NOMO-1 (cell line): ENCODE data around the gene ELMO1.

Source experiments
- DNase-seq, 2 experiments: peaks; one replicate each; lab custom pipeline; 2025; ENCODE audit not compliant: unreplicated experiment in 2 of 2; lab: John Stamatoyannopoulos, UW

Gene ELMO1

DNA sequence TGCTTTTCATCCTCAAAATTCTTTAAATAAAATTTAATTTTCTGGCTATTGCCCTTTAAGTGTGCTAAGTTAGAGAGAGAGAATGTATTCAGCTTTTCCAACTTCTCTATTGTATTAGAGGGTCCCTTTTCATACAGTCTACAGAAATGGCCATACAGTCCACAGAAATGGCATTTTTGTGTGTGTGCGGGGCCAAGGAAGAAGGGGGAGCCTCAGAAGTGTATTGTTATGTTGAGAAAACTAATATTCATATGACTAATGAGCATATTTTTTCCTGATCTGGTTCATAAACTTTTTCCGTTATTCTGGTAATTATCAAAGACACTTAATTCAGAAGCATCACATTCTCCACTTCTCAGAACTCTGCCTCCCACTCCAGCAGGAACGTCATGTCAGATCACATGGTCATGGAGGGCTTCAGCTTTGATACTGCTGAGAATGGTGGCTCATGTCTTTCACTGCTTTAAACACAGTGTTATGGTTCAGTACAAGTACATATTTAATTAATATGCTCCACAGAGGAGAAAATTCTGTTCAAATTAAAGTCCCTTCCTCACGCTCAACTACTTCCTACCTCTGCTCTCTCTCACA, 37.1 kb downstream of the ELMO1 start:
- no peak for DNase-seq

DNA sequence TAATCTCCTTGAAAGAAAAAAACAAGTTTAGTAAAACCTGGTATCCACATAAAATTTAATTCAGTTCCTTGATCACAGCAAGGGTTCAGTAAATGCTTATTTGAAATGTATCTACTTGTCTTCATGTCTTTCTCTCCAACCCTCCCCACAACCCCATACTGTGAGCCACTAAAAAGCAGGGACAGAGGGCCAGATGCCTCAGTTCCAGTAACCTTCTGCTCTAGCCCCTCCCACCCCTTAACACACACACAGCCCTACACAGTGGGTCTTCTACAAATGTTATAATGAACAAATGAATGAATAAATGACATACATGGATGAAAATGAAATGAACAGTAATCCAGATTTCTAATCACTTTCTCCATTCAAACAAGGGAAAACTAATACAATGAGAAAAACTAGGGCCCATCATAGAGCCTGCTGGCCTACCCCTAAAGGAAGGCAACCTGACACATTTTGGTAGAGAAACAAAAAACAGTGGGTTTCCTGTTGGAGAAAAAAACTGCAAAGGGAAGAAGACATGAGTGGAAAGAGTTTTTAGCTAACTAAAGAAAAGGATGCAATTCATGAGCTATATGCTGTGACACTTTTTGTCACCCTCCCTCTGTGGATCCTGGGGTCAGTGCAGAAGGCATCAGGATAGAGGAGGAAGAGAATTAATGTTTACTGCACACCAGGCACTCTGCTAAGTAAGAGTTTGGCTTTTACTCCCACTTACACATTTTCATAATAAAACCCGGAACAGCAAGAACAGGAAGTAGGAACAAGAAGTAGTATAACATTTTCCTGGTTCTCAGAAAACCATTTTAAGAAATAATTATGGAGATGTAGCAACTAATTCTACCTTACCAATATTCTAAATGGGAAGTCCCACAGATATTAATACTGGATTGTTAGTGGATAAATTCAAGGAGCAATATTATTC, 38.1 kb downstream of the ELMO1 start:
- DNase-seq: peak; percentile 43 to 56

DNA sequence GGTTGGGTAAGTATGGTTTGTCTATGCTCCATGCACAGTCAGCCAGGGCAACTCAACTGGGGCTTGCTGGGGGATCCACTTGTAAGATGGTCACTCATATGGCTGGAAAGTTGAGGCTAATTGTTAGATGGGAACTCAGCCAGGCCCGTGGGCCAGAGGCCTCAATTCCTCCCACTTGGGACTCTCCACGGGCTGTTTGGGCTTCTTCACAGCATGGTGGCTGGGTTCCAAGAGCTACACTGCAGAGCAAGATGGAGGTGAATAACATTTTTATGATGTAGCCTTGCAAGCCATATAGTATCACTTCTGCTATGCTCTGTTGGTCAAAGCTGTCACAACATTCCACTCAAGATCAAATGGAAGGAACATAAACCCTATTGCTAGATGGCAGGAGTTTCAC, 39.2 kb downstream of the ELMO1 start:
- DNase-seq: peak in 1 of 2 experiments; percentile 37

DNA sequence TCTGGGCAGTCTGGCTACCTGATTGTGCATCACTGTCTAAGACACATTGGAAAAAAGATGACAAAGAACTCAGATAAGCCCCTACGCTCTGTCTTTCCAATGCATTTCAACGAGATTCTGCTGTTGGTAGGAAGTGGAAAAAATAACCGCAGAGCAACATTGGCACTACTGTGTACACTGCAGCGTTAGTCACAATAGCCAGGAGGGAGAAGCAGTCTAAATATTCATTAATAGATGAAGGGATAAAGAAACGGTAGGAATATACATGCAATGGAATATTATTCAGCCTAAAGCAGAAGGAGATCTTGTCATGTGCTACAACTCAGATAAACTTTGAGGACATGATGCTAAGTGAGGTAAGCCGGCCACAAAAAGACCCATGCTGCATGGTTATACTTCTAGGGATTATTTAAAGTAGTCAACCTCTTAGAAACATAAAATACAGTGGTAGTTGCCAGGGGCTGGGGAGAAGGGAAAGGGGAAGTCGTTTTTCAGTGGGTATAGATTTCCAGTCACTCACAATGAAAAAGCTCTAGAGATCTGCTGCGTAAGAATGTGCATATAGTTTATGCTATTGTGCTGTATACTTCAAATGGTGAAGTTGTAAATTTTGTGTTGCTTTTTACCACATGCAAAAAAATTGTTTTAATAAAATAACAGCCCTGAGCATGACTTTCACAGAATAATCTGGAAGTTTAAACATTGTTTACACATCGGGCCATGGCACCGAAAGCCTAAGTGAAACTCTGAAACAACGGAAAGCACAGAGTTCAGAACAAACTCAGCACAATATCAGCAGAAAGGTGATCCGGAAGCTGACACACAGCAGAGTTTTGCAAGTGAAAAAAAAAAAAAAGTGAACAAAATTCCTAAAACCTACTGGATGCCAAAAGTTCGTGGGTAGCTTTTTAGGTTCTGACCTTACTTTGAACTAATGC, 40.1 kb downstream of the ELMO1 start:
- peak; percentile 50 to 79 for DNase-seq

DNA sequence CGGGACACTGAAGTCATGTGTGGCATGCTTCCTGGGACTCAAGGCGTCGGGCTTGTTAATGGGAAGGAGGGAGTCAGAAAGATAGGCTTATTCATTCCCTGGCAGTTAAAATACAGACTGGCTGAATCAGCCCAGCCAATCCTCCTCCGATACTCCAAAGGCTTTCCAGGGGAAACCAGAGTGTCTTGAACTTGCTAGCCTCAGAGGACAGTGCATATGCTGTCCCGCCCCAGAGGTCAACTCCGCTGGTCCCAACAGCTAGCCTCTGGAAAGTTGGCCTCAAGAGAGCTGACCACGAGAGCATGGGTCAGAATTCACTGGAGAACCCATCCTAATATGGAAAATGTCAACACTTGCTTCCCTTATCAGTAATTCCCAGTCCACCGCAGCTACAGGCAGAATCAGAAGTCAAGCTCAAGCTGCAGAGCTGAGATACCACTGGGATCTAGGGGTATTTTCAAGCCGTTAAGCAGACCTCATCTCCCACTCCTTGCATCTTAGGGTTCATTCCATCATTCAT, 43.0 kb downstream of the ELMO1 start:
- no peak for DNase-seq

DNA sequence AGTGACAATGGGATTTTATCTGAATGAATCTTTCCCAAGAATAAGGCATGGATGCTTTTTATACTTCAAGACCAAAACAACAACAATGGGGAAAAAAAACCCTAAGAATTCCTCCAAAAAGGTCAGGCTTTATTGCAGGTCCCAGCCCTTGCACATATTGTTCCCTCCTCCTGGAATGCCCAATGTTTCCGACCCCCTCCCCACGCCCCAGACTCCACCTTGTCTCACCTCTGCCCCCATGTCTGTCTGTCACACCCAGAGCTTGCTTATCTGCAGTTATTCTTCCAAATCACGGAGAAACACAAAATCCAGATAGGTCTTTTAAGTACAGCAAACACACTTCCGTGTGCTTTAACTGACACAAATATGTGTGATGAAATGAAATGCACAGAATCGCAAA, 43.5 kb downstream of the ELMO1 start:
- no peak for DNase-seq

DNA sequence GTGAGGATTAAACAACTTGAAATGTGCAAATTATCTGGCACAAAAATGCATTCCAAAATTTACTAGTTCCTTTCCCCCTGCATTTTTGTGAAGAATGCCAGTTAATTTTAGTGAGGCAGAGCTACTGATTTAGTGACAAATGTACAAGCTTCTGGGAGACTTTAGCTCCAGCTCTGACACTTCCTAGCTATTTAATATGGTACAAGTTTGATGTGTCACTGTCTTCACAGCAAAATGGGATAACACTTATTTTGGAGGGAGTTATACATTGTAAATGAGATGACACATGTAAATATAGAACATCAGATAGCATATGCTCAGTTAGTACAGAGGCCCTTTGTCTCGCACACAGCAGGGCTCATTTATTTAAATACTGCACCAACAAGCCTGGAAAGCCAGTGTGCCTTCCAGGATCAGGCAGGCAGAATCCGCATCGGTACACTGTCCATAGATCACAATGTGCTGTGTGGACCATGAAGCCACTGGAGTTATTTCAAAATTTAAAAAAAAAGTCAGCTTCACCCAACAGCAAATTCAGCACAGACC, 48.7 kb downstream of the ELMO1 start:
- no peak for DNase-seq

DNA sequence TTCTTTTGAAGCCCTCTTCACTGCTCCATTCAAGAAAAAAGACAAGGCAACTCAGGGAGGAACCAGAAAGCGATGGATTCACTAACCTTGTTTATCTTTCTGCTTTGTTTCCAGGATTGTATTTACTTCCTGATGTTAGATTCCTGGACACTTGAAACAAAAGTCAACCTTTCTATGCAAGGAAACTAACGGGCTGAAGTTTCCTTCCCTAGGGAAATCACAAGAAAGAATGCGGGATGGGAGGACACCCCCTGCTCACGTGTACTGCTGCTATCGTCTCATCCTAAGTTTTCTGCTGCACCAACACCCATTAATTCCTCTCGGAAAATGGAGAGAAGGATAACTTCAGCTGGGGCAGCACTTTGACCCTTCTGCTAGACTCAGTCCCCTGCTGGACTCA, 50.3 kb downstream of the ELMO1 start:
- no peak for DNase-seq

DNA sequence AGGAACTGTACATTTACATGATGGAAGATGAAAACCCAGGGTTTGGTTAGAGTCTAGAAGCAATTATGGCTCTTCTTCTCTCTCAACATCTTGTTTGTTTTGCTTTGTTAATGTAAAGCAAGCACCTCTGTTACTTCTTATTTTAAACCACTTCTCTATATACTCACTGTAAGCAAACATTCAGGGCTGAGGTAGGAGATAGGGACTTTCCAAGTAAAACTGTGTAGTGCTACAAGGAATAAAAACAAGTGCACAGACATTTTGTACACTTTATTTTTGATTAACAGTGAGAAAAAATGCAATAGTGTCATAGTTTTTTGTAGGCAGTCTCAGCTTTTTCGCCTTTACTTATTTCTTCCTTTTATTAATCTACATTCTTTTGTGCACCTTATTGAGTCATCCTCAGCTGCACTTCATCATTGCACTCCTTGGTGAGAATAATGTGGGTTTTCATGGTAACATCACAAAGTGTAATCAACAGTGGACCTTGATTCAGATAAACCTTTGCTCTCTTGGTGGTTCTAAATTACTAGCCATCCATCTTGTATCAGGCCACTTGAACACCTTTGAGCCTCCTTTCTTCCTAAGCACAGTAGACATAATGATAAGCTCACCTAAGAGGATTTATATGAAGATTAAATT, 52.9 kb downstream of the ELMO1 start:
- no peak for DNase-seq

DNA sequence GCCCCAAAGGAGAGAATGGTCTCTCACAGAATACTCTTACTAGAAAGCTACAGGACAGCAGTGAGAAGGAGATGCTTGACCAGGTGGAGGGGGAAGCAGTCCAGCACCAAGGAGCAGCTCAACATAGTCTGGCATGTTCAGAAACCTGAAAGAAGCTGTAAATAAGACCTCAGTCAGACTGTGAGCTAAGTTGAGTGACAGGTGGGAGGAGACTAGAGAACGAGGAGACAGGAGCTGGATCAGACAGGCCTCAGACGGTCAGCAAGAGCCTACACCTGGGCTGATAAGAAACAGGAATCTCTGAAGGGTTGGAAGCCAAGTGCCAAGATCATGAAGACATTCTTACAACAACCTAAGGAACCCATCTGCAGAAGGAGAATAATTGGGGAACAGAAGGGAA, 54.5 kb downstream of the ELMO1 start:
- DNase-seq: no peak

DNA sequence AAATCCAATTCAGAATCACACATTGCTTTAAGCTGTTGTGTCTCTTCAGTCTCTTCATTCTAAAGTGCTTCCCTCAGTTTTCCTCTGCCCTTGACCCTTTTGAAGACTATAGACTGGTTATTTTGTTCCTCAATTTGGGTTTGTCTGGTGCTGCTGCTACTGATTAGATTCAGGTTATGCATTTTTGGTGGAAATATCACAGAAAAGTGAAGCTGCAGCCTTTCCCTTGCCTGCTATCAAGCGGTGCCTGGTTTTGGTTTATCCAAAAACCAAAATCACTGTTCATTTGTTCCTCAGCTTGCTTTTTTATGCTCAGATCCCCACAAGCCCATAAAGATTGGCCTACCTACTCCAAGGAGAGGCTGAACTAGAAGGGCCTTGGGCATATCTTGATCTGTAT, 55.2 kb downstream of the ELMO1 start:
- no peak for DNase-seq

DNA sequence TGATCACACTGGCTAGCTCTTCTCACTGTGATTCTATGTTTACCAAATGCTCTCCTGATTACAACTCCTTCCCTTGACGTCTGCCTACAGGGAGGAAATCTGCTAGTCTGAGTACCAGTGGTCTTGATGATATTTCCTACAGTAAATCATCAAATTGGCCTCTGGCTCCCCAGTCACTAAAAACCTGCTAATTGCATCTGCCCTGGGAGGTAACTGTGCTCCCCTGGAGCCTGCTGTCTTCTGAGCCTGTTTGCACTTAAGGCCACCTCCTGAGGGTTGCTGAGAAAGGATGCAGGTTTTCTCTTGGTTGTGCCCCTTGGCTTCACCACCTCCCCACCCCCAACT, 56.0 kb downstream of the ELMO1 start:
- DNase-seq: no peak

DNA sequence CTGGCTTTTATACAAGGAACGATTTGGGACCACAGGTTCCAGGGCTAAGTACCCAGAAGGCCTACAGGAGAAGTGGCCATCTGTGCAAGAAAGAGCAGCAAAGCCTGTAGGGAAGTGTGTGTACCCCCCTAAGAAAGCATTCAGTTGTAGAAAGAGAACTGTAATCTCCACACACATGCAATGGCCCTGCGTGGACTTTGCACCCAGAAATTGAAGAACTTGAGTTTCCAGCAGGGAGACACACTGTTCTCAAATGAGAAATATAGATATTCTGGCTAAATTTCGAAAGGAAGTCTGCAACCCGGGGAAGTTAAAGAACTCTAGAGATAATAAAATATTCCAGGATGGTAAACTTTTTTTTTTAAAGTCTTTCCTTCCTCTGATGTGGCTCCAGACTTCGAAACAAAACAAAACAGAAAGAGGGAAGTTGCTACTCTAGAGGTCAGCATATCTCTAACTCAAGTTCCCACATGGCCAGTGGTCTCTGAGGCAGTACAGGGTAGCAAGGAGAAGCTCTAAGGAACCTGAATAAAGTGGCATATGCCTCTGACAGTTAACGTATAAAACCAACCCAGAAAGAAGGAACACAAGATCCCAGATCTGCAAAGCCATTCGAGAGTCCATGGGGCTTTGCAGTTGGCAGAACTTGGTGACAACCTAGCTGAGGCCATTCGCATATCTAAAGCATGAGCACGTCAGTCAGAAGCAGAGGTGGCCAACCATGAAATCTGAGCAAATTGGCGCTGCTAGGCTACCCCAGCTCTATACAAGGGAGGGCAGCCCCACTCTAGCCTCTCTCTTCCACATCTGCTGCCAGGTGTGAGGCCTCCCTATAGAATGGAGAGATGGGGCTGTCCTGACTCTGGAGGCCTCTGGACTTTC, 56.6 kb downstream of the ELMO1 start:
- peak; percentile 48 to 78 for DNase-seq

DNA sequence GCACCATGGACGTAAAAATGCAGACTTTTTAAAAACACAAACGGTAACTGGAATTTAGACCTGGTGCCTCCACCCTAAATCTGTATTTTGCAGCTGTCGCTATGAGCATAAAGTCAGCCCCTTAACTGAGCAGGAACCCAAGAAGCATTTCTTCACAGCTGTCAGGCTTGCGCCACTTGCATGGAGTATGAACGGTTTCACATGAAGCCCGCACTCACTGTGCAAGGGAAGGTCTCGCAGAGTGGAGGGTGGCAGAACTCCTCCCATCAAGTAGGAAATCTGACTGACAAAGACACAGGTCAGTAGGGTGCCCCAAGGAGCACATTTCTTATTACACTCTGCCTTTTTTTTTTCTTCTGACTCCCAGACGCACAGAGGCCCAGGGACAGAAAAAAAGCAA, 58.5 kb downstream of the ELMO1 start:
- DNase-seq: peak; percentile 70 to 77

DNA sequence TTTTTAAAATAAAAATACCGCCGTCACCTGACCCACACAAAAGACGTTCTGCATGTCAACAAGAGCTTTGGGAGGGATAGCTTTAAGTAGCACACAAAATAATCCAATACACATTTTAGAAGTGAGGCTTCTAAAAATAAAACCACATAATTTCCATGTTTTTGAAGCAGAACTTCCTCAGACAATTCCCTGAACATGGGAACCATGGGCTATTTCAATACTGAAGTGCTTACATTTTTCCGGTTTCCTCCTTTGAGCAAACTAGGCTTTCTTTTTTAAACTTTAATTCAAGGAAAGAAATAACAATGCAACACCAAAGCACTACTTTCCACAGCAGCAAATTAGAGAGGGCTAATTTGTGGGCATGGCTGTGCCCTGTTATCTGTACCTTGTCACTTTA, 59.9 kb downstream of the ELMO1 start:
- DNase-seq: no peak

DNA sequence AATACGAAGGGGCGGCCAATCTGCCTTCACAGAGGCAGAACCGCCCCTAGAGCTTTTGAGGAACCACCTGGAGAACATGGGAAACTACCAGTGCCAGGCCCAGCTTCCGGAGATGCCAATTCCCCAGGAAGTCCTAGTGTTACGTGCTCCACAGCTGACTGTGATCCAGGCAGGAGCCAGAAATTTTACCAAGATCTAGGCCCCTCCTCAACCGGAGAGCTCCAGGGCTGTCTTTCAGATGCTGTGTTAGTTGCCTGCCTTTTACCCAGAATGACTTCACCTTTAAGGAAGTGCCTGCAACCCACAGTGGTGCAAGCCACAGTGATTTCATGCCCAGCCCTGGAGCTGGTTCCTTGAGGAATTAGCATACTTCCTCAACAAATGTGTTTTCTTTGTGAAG, 62.9 kb downstream of the ELMO1 start:
- peak in 1 of 2 experiments; percentile 17 for DNase-seq

DNA sequence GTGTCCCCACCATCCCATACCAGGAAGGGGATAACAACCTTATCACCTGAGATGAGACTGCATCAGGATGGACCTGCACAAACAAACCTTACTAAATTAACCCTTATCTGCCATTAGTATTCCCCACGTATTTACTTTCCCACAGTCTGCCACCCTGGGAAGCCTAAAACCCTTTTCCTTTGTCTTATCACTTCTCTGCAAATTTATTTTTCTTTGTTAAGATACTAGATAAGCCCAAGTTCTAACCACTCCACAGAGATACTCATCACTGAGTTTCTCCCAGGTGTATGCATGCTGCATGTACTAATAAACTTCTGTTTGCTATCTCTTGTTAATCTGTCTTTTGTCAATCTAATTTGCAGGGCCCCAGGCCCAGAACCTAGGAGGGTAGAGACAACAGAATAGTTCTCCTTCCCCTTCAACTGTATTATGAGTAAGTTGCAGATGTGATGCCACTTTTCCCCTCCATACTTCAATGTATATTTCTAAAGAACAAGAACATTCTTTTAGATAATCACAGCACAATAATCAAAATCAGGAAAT, 66.0 kb downstream of the ELMO1 start:
- DNase-seq: no peak

DNA sequence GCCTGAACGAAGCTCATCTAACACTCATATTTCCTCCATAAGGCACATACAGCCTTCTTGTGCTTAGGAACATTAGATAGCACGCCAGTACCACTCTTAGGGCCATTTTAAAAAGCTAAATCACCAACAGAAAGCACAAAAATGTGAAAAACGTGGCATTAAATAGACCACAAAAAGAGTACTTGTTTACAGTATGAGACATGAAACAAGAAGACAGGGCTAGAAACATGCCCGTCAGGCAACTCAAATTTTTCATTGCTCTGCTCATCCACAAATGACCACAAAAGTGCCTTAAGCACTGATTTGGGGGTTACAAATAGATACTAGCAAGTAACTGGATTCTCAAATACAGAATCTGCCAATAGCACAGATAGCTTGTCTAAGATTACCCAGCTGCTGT, 67.8 kb downstream of the ELMO1 start:
- DNase-seq: no peak
